SU-DHL-6 (cell line): ENCODE results near the gene TTC23L.

Experiments
- EZH2phosphoT487 ChIP-seq: fragments of 200-600 bp; sonication (generic), shearing (Covaris generic); conservative IDR thresholded peaks from 2 replicates; pipeline ENCODE4 v1.6.1; 2018; ENCODE audit warnings: mild to moderate bottlenecking, antibody characterized with exemption, low read length, moderate library complexity, mixed read lengths
- TF ChIP-seq, protein P1 (sequence below): fragments of 200-600 bp; sonication (generic); IDR thresholded peaks from one replicate; pipeline ENCODE4 v1.5.1; 2017; ENCODE audit warnings: antibody characterized with exemption, mild to moderate bottlenecking, low read length, moderate library complexity; ENCODE audit not compliant: insufficient read depth, poor library complexity, severe bottlenecking

GRCh38 chr5:34930870-34931269, 91.9 kb downstream of the TTC23L start:
- TF ChIP-seq, protein P1, sequence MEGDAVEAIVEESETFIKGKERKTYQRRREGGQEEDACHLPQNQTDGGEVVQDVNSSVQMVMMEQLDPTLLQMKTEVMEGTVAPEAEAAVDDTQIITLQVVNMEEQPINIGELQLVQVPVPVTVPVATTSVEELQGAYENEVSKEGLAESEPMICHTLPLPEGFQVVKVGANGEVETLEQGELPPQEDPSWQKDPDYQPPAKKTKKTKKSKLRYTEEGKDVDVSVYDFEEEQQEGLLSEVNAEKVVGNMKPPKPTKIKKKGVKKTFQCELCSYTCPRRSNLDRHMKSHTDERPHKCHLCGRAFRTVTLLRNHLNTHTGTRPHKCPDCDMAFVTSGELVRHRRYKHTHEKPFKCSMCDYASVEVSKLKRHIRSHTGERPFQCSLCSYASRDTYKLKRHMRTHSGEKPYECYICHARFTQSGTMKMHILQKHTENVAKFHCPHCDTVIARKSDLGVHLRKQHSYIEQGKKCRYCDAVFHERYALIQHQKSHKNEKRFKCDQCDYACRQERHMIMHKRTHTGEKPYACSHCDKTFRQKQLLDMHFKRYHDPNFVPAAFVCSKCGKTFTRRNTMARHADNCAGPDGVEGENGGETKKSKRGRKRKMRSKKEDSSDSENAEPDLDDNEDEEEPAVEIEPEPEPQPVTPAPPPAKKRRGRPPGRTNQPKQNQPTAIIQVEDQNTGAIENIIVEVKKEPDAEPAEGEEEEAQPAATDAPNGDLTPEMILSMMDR, result no peak
- TF ChIP-seq EZH2phosphoT487, result no peak
